Activated T-cell treated with anti-CD3 and anti-CD28 coated beads, Interleukin-2, amount 50 U/mL, for 24 hours (primary cell): Measurements from ENCODE around the gene COL4A1.

Source experiments
- DNase-seq: peaks from one replicate; pipeline ENCODE4 v3.0.0-alpha.2; 2020
- H3K27ac Mint-ChIP-seq: 2 replicates; pipeline ENCODE4 v1.8.0; 2020; ENCODE audit warnings: mild to moderate bottlenecking, mixed read lengths
- H3K27me3 Mint-ChIP-seq: 2 replicates; pipeline ENCODE4 v1.8.0; 2020; ENCODE audit warnings: mixed read lengths
- H3K36me3 Mint-ChIP-seq: 2 replicates; pipeline ENCODE4 v1.8.0; 2020; ENCODE audit warnings: low read depth, mixed read lengths
- H3K4me1 Mint-ChIP-seq: 2 replicates; pipeline ENCODE4 v1.8.0; 2020; ENCODE audit warnings: low read depth, mixed read lengths
- H3K4me3 Mint-ChIP-seq: 2 replicates; pipeline ENCODE4 v1.8.0; 2020; ENCODE audit warnings: mild to moderate bottlenecking, moderate library complexity, mixed read lengths
- H3K9me3 Mint-ChIP-seq: 2 replicates; pipeline ENCODE4 v1.8.0; 2020; ENCODE audit warnings: mixed read lengths

COL4A1 gene

GRCh38 chr13:110228936-110229904 lies 77.7 kb downstream of the COL4A1 start:
- no peak overlapping the region for H3K4me3 Mint-ChIP-seq
- no peaks in the 10 kb centered on the region for H3K9me3 Mint-ChIP-seq
- H3K27ac Mint-ChIP-seq: no peak overlapping the region
- H3K36me3 Mint-ChIP-seq: no peaks in the 10 kb centered on the region
- peaks cover 54% of the 10 kb centered on the region for H3K27me3 Mint-ChIP-seq
- no peaks in the 10 kb centered on the region for H3K4me1 Mint-ChIP-seq
- no peak for DNase-seq

GRCh38 chr13:110227864-110228643 lies 78.9 kb downstream of the COL4A1 start:
- Mint-ChIP-seq H3K9me3 (no peaks in the 10 kb centered on the region), H3K4me1 (no peaks in the 10 kb centered on the region), H3K4me3 (no peak overlapping the region), H3K27me3 (peaks cover 43% of the 10 kb centered on the region), H3K27ac (no peak overlapping the region), H3K36me3 (no peaks in the 10 kb centered on the region)
- DNase-seq: no peak

GRCh38 chr13:110227416-110227815 lies 79.5 kb downstream of the COL4A1 start:
- Mint-ChIP-seq H3K36me3 (no peaks in the 10 kb centered on the region), H3K27ac (no peak overlapping the region), H3K4me3 (no peak overlapping the region), H3K9me3 (no peaks in the 10 kb centered on the region), H3K27me3 (peaks cover 37% of the 10 kb centered on the region), H3K4me1 (no peaks in the 10 kb centered on the region)
- no peak for DNase-seq

- Mint-ChIP-seq H3K27me3 (peaks cover 32% of the 10 kb centered on the region), H3K4me1 (no peaks in the 10 kb centered on the region), H3K9me3 (no peaks in the 10 kb centered on the region), H3K27ac (no peak overlapping the region), H3K36me3 (no peaks in the 10 kb centered on the region), H3K4me3 (no peak overlapping the region)
- no peak for DNase-seq
Measured at GRCh38 chr13:110225609-110226574, 81.1 kb downstream of the COL4A1 start.

GRCh38 chr13:110225003-110225402 lies 82.0 kb downstream of the COL4A1 start:
- Mint-ChIP-seq H3K36me3 (no peaks in the 10 kb centered on the region), H3K4me1 (no peaks in the 10 kb centered on the region), H3K9me3 (no peaks in the 10 kb centered on the region), H3K4me3 (no peak overlapping the region), H3K27ac (no peak overlapping the region), H3K27me3 (peaks cover 33% of the 10 kb centered on the region)
- no peak for DNase-seq

- H3K36me3 Mint-ChIP-seq: no peaks in the 10 kb centered on the region
Measured at GRCh38 chr13:110224519-110224918, 82.4 kb downstream of the COL4A1 start.

GRCh38 chr13:110221406-110222117 lies 85.4 kb downstream of the COL4A1 start:
- Mint-ChIP-seq H3K4me1 (no peaks in the 10 kb centered on the region), H3K36me3 (no peaks in the 10 kb centered on the region), H3K9me3 (no peaks in the 10 kb centered on the region), H3K4me3 (no peak overlapping the region), H3K27me3 (peaks cover 45% of the 10 kb centered on the region), H3K27ac (no peak overlapping the region)
- no peak for DNase-seq

More at GRCh38 chr13:110224519-110224918, 82.4 kb downstream of the COL4A1 start:
- no peaks in the 10 kb centered on the region for H3K9me3 Mint-ChIP-seq
- peaks cover 28% of the 10 kb centered on the region for H3K27me3 Mint-ChIP-seq
- no peak for DNase-seq
- H3K27ac Mint-ChIP-seq: no peak overlapping the region
- no peak overlapping the region for H3K4me3 Mint-ChIP-seq
- H3K4me1 Mint-ChIP-seq: no peaks in the 10 kb centered on the region

- DNase-seq: no peak
- Mint-ChIP-seq H3K36me3 (no peaks in the 10 kb centered on the region), H3K4me3 (no peak overlapping the region), H3K27me3 (peaks cover 41% of the 10 kb centered on the region), H3K4me1 (no peaks in the 10 kb centered on the region), H3K9me3 (no peaks in the 10 kb centered on the region), H3K27ac (no peak overlapping the region)
Measured at GRCh38 chr13:110220471-110220870, 86.5 kb downstream of the COL4A1 start.

GRCh38 chr13:110218581-110219201 lies 88.3 kb downstream of the COL4A1 start:
- H3K4me1 Mint-ChIP-seq: no peaks in the 10 kb centered on the region
- no peak overlapping the region for H3K27ac Mint-ChIP-seq
- no peaks in the 10 kb centered on the region for H3K36me3 Mint-ChIP-seq
- H3K4me3 Mint-ChIP-seq: no peak overlapping the region
- H3K27me3 Mint-ChIP-seq: peaks cover 37% of the 10 kb centered on the region
- no peak for DNase-seq
- H3K9me3 Mint-ChIP-seq: no peaks in the 10 kb centered on the region

- H3K4me3 Mint-ChIP-seq: no peak overlapping the region
- H3K27me3 Mint-ChIP-seq: peaks cover 43% of the 10 kb centered on the region
- no peak for DNase-seq
- H3K36me3 Mint-ChIP-seq: no peaks in the 10 kb centered on the region
- H3K4me1 Mint-ChIP-seq: no peaks in the 10 kb centered on the region
- H3K27ac Mint-ChIP-seq: no peak overlapping the region
- H3K9me3 Mint-ChIP-seq: no peaks in the 10 kb centered on the region
Measured at GRCh38 chr13:110217811-110218210, 89.1 kb downstream of the COL4A1 start.

GRCh38 chr13:110217085-110217484 lies 89.9 kb downstream of the COL4A1 start:
- Mint-ChIP-seq H3K9me3 (no peaks in the 10 kb centered on the region), H3K4me3 (no peak overlapping the region), H3K4me1 (no peaks in the 10 kb centered on the region), H3K27me3 (peaks cover 42% of the 10 kb centered on the region), H3K27ac (no peak overlapping the region), H3K36me3 (no peaks in the 10 kb centered on the region)
- no peak for DNase-seq

- Mint-ChIP-seq H3K4me1 (no peaks in the 10 kb centered on the region), H3K27ac (no peak overlapping the region), H3K36me3 (no peaks in the 10 kb centered on the region), H3K4me3 (no peak overlapping the region), H3K9me3 (no peaks in the 10 kb centered on the region), H3K27me3 (peaks cover 36% of the 10 kb centered on the region)
- no peak for DNase-seq
Measured at GRCh38 chr13:110216398-110217041, 90.4 kb downstream of the COL4A1 start.

GRCh38 chr13:110216006-110216397 lies 91.0 kb downstream of the COL4A1 start:
- H3K9me3 Mint-ChIP-seq: no peaks in the 10 kb centered on the region
- H3K27me3 Mint-ChIP-seq: peaks cover 33% of the 10 kb centered on the region
- no peaks in the 10 kb centered on the region for H3K4me1 Mint-ChIP-seq

More at GRCh38 chr13:110216006-110216397, 91.0 kb downstream of the COL4A1 start:
- Mint-ChIP-seq H3K4me3 (no peak overlapping the region), H3K27ac (no peak overlapping the region), H3K36me3 (no peaks in the 10 kb centered on the region)
- DNase-seq: no peak
